Testis (tissue), 3 donors: ENCODE data around the gene NMRK2. TPM values are rescaled to one million over a fixed set of nuclear protein-coding genes. Genes with fewer than 3 reads are reported as not detected.

Experiments
- DNase-seq: peaks from one replicate; pipeline ENCODE4 v3.0.0-alpha.2; 2019
- H3K27ac ChIP-seq, 2 donors: fragments of 200-600 bp; sonication (generic); one replicate each; pipeline ENCODE4 v1.5.1; 2019
- H3K27me3 ChIP-seq: fragments of 200-600 bp; sonication (generic); one replicate; pipeline ENCODE4 v1.5.1; 2019
- H3K36me3 ChIP-seq: fragments of 200-600 bp; sonication (generic); one replicate; pipeline ENCODE4 v1.5.1; 2017; ENCODE audit warnings: low read depth; ENCODE audit errors: missing control alignments
- H3K4me1 ChIP-seq: fragments of 200-600 bp; sonication (generic); one replicate; pipeline ENCODE4 v1.5.1; 2019
- H3K4me3 ChIP-seq, 2 donors: fragments of 200-600 bp; sonication (generic); one replicate each; pipeline ENCODE4 v1.5.1; 2017 to 2019
- H3K9me3 ChIP-seq: fragments of 200-600 bp; sonication (generic); one replicate; pipeline ENCODE4 v1.5.1; 2017
- CTCF ChIP-seq, 3 experiments: fragments of 450-650 bp in 2 of 3; fragments of 200-600 bp in 1 of 3; sonication (generic) in 1 of 3; IDR thresholded peaks; one replicate each; pipeline ENCODE4 v1.5.1; 2016 to 2019; ENCODE audit warnings: antibody characterized with exemption in 3 of 3, mild to moderate bottlenecking in 2 of 3, moderate library complexity in 1 of 3
- POLR2A ChIP-seq: fragments of 450-650 bp; IDR thresholded peaks from one replicate; pipeline ENCODE4 v1.6.1; 2017; ENCODE audit warnings: antibody characterized with exemption, mild to moderate bottlenecking, moderate library complexity
- WGBS, 2 donors: methylation state at CpG; one replicate each; pipeline ENCODE4 v1.1.5; 2018; 5-methylcytosine and 5-hydroxymethylcytosine counted together
- intact Hi-C: fragments of 100-400 bp; cut with DNase I; formaldehyde crosslinking; loops from one replicate; pipeline ENCODE4 v1.15.1; 2023; ENCODE audit warnings: low total_unique reads
- polyA plus RNA-seq: library from polyadenylated mRNA; stranded (reverse); fragments of 350-450 nt; fragmentation: Illumina TruSeq; extraction: RNeasy Lipid Tissue Mini Kit (QIAGEN cat#74804); gene quantifications from one replicate; pipeline ENCODE4 v1.2.3, GENCODE V29; 2014; ENCODE audit warnings: low read depth, low replicate concordance; ENCODE audit not compliant: insufficient read depth
- total RNA-seq, 2 donors: library from RNA; depleted of rRNA; stranded (reverse); fragments of >200 nt; gene quantifications; one replicate each; pipeline ENCODE4 v1.2.3, GENCODE V29; 2016

The NMRK2 gene
- total and polyA plus RNA-seq, 3 donors from 2014 or later: 1.7 to 3.2 (median 1.7) TPM

GRCh38 chr19:3904233-3904632, 28.6 kb upstream of the NMRK2 start:
- H3K9me3 ChIP-seq: no peaks in the 10 kb centered on the region
- no peak overlapping the region for H3K27ac ChIP-seq
- intact Hi-C loops: no loop called here
- 91% methylated on average over 8 of the region's 8 CpGs for WGBS, 2 donors
- no peak for DNase-seq
- no peak overlapping the region for H3K4me3 ChIP-seq
- TF ChIP-seq POLR2A (no peak), CTCF (IDR thresholded peaks at IDR 0.05) (no peak)
- H3K27me3 ChIP-seq: no peaks in the 10 kb centered on the region
- no peaks in the 10 kb centered on the region for H3K4me1 ChIP-seq
- H3K36me3 ChIP-seq: no peaks in the 10 kb centered on the region

- DNase-seq: no peak
- TF ChIP-seq POLR2A: no peak
- TF ChIP-seq CTCF (IDR thresholded peaks at IDR 0.05): no peak
Measured at GRCh38 chr19:3907626-3908265, 25.1 kb upstream of the NMRK2 start.

GRCh38 chr19:3908266-3909054, 24.4 kb upstream of the NMRK2 start:
- intact Hi-C loops: no loop called here
- no peak for DNase-seq
- WGBS, 2 donors: 76 to 79% methylated on average over 4 to 14 of the region's 14 CpGs
- H3K27me3 ChIP-seq: no peaks in the 10 kb centered on the region
- H3K27ac ChIP-seq: no peak overlapping the region
- no peaks in the 10 kb centered on the region for H3K36me3 ChIP-seq
- H3K4me1 ChIP-seq: no peaks in the 10 kb centered on the region
- H3K4me3 ChIP-seq: no peak overlapping the region
- TF ChIP-seq POLR2A (no peak), CTCF (IDR thresholded peaks at IDR 0.05) (no peak)
- no peaks in the 10 kb centered on the region for H3K9me3 ChIP-seq

More at GRCh38 chr19:3907626-3908265, 25.1 kb upstream of the NMRK2 start:
- Histone ChIP-seq H3K4me3 (no peak overlapping the region), H3K36me3 (no peaks in the 10 kb centered on the region), H3K9me3 (no peaks in the 10 kb centered on the region), H3K4me1 (no peaks in the 10 kb centered on the region), H3K27ac (no peak overlapping the region), H3K27me3 (no peaks in the 10 kb centered on the region)
- intact Hi-C loops: no loop called here
- 86 to 92% methylated on average over 24 to 43 of the region's 50 CpGs for WGBS, 2 donors

GRCh38 chr19:3910105-3910504, 22.8 kb upstream of the NMRK2 start:
- no peak for DNase-seq
- no peaks in the 10 kb centered on the region for H3K4me1 ChIP-seq
- H3K36me3 ChIP-seq: no peaks in the 10 kb centered on the region
- intact Hi-C loops: no loop called here
- WGBS, 2 donors: 89 to 92% methylated on average over 1 of the region's 1 CpG
- TF ChIP-seq CTCF (IDR thresholded peaks at IDR 0.05) (no peak), POLR2A (no peak)
- no peaks in the 10 kb centered on the region for H3K27me3 ChIP-seq
- H3K9me3 ChIP-seq: no peaks in the 10 kb centered on the region
- no peak overlapping the region for H3K4me3 ChIP-seq
- no peak overlapping the region for H3K27ac ChIP-seq
